Measurements from ENCODE around the gene SSR3. TPM values are rescaled to one million over a fixed set of nuclear protein-coding genes. Genes with fewer than 3 reads are reported as not detected.

The SSR3 gene
- total and polyA plus RNA-seq, 2 donors (not counting 3 experiments of a cell fraction or from before 2014, with no cell fraction given) = 155 to 355 TPM

DNA sequence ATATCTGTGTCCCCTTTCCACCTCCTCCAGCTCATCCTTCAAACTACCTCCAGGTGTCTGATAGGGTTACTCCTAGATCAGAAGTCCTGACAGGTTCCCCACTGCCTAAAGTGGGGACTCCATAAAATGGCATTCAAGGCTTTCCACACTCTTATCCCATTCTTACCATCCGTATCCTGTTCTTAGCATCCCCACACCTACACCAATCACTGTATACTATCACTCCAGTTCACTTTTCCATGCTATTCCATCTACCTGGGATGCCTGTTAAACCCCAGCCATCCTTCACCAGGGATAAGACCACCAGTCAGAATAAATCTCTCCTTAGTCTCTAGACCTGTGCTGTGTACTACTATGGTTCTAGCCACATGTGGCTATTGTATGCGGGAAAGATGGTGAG lies 19.1 kb downstream of the SSR3 start:
- peak overlapping the region; percentile 6 for H3K9ac ChIP-seq (replicated peaks; ENCODE audit: extremely low read depth, insufficient read depth, low read length)
- TF ChIP-seq POLR2AphosphoS5 (IDR thresholded peaks at IDR 0.05; ENCODE audit: insufficient read depth, low read depth, low read length) (peak; percentile 13), GATA2 (IDR thresholded peaks at IDR 0.05; ENCODE audit: insufficient read depth, insufficient read length, low read depth, low read length) (no peak)
- no peak overlapping the region for H2AFZ ChIP-seq (ENCODE audit: low read depth, low read length)
- intact Hi-C loops (cut with micrococcal nuclease) = loop anchor here (1.0 to 2.0 kb wide), 6 partner anchors 139 to 601 kb away; partner anchors contain the start of gene TIPARP
- ChIA-PET CTCF (interaction anchor here (0.5 to 2.8 kb wide), 31 partner anchors 8 to 603 kb away, joined by 3 to 29 read pairs (median 6); partner anchors contain the start of genes SSR3 and TIPARP), POLR2A (interaction anchor here (1.1 kb wide), 1 partner anchor 19 kb away, joined by 11 read pairs; the partner anchor contains the start of gene SSR3)
- peaks cover 1% of the 10 kb centered on the region for H3K79me2 ChIP-seq (ENCODE audit: control insufficient read depth, insufficient read depth, low read length)
- dilution Hi-C loops (cut with MboI; ENCODE audit: extremely low pct_ligation_motif_present, low sequenced_read_pairs) = no loop called here
- H3K9me3 ChIP-seq (replicated peaks; ENCODE audit: control insufficient read depth, insufficient read depth, low read length) = no peaks in the 10 kb centered on the region
- BruUV-seq (replicated peaks) = TSS peak; percentile 97
- no peak overlapping the region for H3K4me3 ChIP-seq (replicated peaks in 1 of 3; ENCODE audit: insufficient read depth in 1 of 3, low read depth in 1 of 3, low read length in 3 of 3)
- DNase-seq (ENCODE audit: low read depth, low spot score) (no peak), FAIRE-seq (no peak)
- H4K20me1 ChIP-seq (replicated peaks; ENCODE audit: control insufficient read depth, extremely low read depth, insufficient read depth, low read length) = no peaks in the 10 kb centered on the region
- no peaks in the 10 kb centered on the region for H3K27me3 ChIP-seq (ENCODE audit: control insufficient read depth in 2 of 2, insufficient read depth in 2 of 2, low read length in 2 of 2)
- no peak overlapping the region for H3K4me2 ChIP-seq (ENCODE audit: insufficient read depth, low read length)
- H3K9me1 ChIP-seq (replicated peaks; ENCODE audit: control insufficient read depth, extremely low read depth, insufficient read depth, low read length) = no peaks in the 10 kb centered on the region
- H3K27ac ChIP-seq (ENCODE audit: insufficient read depth, low read depth, low read length) = peak overlapping the region; percentile 55
- peaks cover 3 to 14% of the 10 kb centered on the region in 2 experiments for H3K36me3 ChIP-seq (ENCODE audit: control insufficient read depth in 2 of 2, extremely low read depth in 1 of 2, insufficient read depth in 2 of 2, low read length in 2 of 2)
- peaks cover 7% of the 10 kb centered on the region for H3K4me1 ChIP-seq (ENCODE audit: control insufficient read depth, extremely low read depth, insufficient read depth, low read length)

- BruUV-seq (replicated peaks) = TSS peak; percentile 9
- peak; percentile 94 for DNase-seq (ENCODE audit: low read depth, low spot score)
- no peak overlapping the region for H3K4me3 ChIP-seq (replicated peaks in 1 of 3; ENCODE audit: insufficient read depth in 1 of 3, low read depth in 1 of 3, low read length in 3 of 3)
- peak overlapping the region; percentile 55 for H3K27ac ChIP-seq (ENCODE audit: insufficient read depth, low read depth, low read length)
- H3K79me2 ChIP-seq (ENCODE audit: control insufficient read depth, insufficient read depth, low read length) = peaks cover 1% of the 10 kb centered on the region
- H3K9me3 ChIP-seq (replicated peaks; ENCODE audit: control insufficient read depth, insufficient read depth, low read length) = no peaks in the 10 kb centered on the region
- H4K20me1 ChIP-seq (replicated peaks; ENCODE audit: control insufficient read depth, extremely low read depth, insufficient read depth, low read length) = no peaks in the 10 kb centered on the region
- peak; percentile 76 for FAIRE-seq
- intact Hi-C loops (cut with micrococcal nuclease) = loop anchor here (1.0 to 2.0 kb wide), 6 partner anchors 139 to 602 kb away; partner anchors contain the start of gene TIPARP
- H3K36me3 ChIP-seq (ENCODE audit: control insufficient read depth in 2 of 2, extremely low read depth in 1 of 2, insufficient read depth in 2 of 2, low read length in 2 of 2) = peaks cover 3 to 14% of the 10 kb centered on the region in 2 experiments
- peak overlapping the region; percentile 36 for H3K9ac ChIP-seq (replicated peaks; ENCODE audit: extremely low read depth, insufficient read depth, low read length)
- TF ChIP-seq MYC (IDR thresholded peaks at IDR 0.05; ENCODE audit: low read depth, low read length) = no peak
- peak; percentile 91 for TF ChIP-seq JUN (IDR thresholded peaks at IDR 0.05; ENCODE audit: borderline replicate concordance, insufficient read depth, insufficient read length, low read depth)
- peak; percentile 82 for TF ChIP-seq POLR2AphosphoS5 (IDR thresholded peaks at IDR 0.05; ENCODE audit: insufficient read depth, low read depth, low read length)
- TF ChIP-seq EZH2 (IDR thresholded peaks at IDR 0.05; ENCODE audit: borderline replicate concordance, low read depth, low read length, severe bottlenecking) = no peak
- peak in 1 of 2 donors; percentile 22 for TF ChIP-seq CTCF (IDR thresholded peaks at IDR 0.05; ENCODE audit: extremely low read depth in 1 of 2, insufficient read depth in 1 of 2, low read depth in 1 of 2, low read length in 2 of 2)
- TF ChIP-seq FOS (IDR thresholded peaks at IDR 0.05; ENCODE audit: borderline replicate concordance, insufficient read depth, low read length) = peak; percentile 96
- TF ChIP-seq POLR2A (IDR thresholded peaks at IDR 0.05; ENCODE audit: low read depth, low read length) = peak; percentile 58
- no peaks in the 10 kb centered on the region for H3K9me1 ChIP-seq (replicated peaks; ENCODE audit: control insufficient read depth, extremely low read depth, insufficient read depth, low read length)
- H3K4me2 ChIP-seq (ENCODE audit: insufficient read depth, low read length) = no peak overlapping the region
- no peak overlapping the region for H2AFZ ChIP-seq (ENCODE audit: low read depth, low read length)
- dilution Hi-C loops (cut with MboI; ENCODE audit: extremely low pct_ligation_motif_present, low sequenced_read_pairs) = no loop called here
- ChIA-PET POLR2A (interaction anchor here (0.6 to 1.1 kb wide), 3 partner anchors 17 to 82 kb away, joined by 3 to 11 read pairs (median 4); partner anchors contain the start of gene SSR3), CTCF (interaction anchor here (0.5 to 2.8 kb wide), 33 partner anchors 8 to 604 kb away, joined by 3 to 29 read pairs (median 4); partner anchors contain the start of genes SSR3 and TIPARP)
- H3K4me1 ChIP-seq (ENCODE audit: control insufficient read depth, extremely low read depth, insufficient read depth, low read length) = peaks cover 7% of the 10 kb centered on the region
- H3K27me3 ChIP-seq (ENCODE audit: control insufficient read depth in 2 of 2, insufficient read depth in 2 of 2, low read length in 2 of 2) = no peaks in the 10 kb centered on the region
Measured at GRCh38 chr3:156535162-156535627, 19.7 kb downstream of the SSR3 start.
